Measurements from ENCODE around the gene RALGDS.

GRCh38 chr9:133124123-133124906 lies 3.3 kb upstream of the RALGDS start:
- no peak for TF ChIP-seq CTCF (tag by site-specific recombination; IDR thresholded peaks at IDR 0.05)
- TF ChIP-seq ZNF837 (tag by site-specific recombination; IDR thresholded peaks at IDR 0.05), result no peak
